NCI-H345 (cell line): Measurements from ENCODE around the gene KRTAP3-3.

Experiments used
- DNase-seq: peaks from one replicate; lab custom pipeline; 2025; lab: John Stamatoyannopoulos, UW

The KRTAP3-3 gene

DNA sequence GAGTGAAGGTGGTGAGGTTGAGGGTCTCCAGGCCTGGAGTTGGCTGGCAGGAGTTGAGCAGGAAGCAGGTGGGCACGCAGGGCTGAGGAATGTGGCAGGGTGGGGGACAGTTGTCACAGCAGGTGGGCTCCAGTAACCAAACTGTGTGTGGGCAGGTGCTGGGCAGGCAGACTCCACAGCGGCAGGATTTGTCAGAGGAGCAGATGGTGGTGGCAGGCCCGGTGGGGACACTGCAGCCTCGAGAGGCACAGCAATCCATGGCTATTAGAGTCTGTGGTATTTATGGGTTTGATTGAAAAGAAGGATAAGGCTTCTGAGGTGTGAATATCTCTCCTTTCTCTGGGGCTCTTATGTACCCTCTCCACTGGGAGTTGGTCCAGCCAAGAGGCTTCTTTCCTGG, at the start of gene KRTAP3-3:
Gene KRTAP3-3 (minus strand): TSS at position 326 of the 400 bp plus-strand sequence. CDS start 67 bp downstream, at position 259.
- DNase-seq: no peak

GRCh38 chr17:41042953-41043352, 49.0 kb upstream of the KRTAP3-3 start:
- DNase-seq: no peak

DNA sequence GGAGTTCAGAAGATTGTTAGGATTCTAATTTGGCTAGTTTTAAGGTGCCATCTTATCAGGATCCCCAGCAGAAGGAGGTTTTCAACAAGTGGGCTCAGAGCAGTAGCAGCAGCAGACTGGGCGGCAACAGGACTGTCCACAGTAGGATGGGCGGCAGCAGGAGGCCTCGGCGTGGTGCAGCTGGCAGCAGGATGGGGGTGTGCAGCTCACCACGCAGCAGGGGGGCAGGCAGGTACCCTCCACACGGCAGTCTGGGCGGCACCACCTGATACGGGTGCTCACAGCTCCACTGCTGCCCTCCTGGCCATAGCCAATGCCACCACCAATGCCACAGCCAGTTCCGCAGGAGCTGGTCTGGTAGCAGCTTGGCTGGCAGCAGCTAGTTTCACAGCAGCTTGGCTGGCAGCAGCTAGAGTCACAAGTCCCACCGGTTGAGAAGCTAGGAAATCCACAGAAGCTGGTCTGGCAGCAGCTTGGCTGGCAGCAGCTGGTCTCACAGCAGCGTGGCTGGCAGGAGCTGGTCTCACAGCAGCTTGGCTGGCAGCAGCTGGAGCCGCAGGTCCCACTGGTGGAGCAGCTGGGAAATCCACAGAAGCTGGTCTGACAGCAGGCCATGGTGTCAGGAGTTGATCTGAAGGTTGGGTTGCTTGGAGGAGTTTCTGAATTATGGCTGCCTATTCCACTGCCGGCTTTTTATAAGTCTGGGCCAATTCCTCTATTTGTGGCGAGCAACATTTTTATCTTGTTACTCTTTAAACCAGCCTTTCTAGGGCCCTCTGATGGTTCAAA, 47.0 kb upstream of the KRTAP3-3 start, which contains the start of gene KRTAP1-1:
Gene KRTAP1-1 (minus strand): TSS at position 668 of the 789 bp plus-strand sequence. CDS start 53 bp downstream, at position 615.
- DNase-seq: peak; percentile 31

- no peak for DNase-seq
Measured at GRCh38 chr17:41037853-41038350, 43.9 kb upstream of the KRTAP3-3 start.

- peak; percentile 24 for DNase-seq
Measured at GRCh38 chr17:41034346-41034935, 40.5 kb upstream of the KRTAP3-3 start, which contains the start of gene KRTAP1-3. Gene KRTAP1-3, minus strand, starts transcription at chr17:41034874. Its CDS starts 53 bp downstream, at chr17:41034821.

- no peak for DNase-seq
Measured at GRCh38 chr17:41029633-41030245, 35.8 kb upstream of the KRTAP3-3 start, which contains the start of gene KRTAP1-4. Gene KRTAP1-4, minus strand, starts transcription at chr17:41030195. Its CDS starts 117 bp downstream, at chr17:41030078.

GRCh38 chr17:41026715-41027471, 32.9 kb upstream of the KRTAP3-3 start, which contains the start of gene KRTAP1-5:
Gene KRTAP1-5, minus strand, starts transcription at chr17:41027208. Its CDS starts 53 bp downstream, at chr17:41027155.
- DNase-seq: no peak

DNA sequence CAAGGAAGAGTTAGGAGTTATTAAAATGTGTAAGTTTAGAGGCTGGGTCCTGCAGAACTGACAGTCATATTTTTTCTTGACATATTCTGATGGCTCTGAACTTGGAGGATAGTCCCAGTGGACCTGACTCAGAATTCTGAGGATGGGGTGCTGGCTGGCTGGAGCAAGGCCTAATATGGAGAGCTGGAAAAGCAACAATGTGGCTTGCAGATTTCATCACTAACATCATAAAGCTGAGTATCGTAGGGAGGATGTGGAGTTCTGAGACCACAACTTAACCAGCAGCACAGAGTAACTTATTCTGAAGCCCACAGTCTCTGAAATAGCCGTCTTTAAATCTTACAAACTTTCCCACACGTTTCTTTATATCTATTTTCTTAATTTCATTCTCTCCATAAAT, 30.7 kb upstream of the KRTAP3-3 start:
- DNase-seq: no peak

- no peak for DNase-seq
Measured at GRCh38 chr17:41020336-41020735, 26.4 kb upstream of the KRTAP3-3 start.

DNA sequence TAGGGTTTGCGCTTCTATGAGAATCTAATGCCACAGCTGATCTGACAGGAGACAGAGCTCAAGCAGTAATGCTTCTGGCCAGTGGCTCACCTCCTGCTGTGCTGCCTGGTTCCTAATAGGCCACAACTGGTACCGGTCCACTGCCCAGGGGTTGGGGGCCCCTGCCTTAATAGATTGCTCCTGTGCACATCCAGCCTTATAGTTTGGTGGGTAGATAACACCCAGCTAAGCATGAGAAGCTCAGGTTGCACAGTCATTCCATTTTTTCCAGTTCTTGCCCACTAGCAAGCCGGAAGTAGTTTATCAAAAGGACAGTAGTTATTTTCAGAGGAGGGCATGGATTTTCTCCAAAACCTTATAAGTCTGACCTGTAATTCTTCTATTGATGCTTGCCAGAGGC, 25.5 kb upstream of the KRTAP3-3 start:
- DNase-seq: no peak

DNA sequence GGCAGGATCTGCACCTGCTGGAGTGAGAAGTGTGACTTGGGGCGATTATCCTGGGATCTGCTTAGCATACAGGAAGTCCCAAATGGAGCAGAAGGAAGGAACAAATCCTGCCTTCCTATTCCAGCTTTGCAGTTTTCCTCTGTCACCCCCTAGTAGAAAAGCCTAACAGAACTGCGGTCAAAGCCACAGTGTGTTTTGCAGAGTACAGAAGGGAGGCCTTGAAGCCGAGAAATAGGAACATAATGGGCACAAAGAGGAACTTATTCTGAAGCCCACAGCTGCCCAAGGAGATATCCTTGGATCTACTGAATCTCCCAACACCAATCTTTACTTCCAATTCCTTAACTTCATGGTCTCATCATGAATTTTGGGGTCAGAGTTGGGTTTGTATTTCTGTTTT, 24.6 kb upstream of the KRTAP3-3 start:
- DNase-seq: no peak

DNA sequence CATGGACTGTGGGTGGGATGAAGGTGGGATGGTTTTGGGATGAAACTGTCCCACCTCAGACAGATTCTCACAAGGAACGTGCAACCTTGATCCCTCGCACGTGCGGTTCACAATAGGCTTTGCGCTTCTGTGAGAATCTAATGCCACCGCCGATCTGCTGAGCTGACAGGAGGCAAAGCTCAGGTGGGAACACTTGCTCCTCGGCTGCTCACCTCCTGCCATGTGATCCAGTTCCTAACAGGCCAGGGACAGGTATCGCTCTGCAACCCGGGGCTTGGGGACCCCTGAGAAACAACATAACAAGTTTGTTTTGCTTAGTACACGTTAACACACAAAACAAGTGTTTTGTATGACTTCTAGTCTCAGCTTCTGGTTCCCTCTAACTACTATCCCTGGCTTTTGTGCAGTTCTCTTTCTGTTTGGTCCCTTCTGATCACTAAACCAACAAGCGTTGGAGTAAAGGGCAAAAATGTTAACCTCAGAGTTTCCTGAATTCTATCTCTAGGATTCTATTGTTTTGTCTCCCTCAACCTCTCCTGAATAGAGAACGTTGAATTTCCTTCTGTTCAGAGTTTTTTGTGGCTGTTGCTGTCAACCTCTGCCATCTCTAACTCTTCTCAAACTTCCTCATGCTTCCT, 22.7 kb upstream of the KRTAP3-3 start:
- no peak for DNase-seq

DNA sequence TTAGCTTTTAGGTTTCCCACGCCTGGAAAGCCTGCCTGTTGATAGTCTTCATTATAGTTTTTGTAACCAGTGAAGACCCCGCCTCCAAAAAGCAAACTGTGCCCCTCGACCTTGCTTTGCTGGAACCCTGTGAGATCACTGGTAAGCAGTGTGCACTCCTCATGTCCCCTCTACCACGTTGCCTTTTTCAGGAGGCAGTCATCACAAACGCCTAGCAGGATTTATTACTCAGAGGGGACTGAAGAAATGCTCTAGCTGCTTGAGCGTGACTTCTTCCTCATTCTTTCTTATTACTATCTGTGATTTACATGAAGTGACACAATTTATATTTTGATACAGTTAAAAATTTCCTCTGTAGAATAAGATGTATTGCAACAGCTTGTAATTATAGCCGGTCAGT, 21.5 kb upstream of the KRTAP3-3 start:
- DNase-seq: no peak

GRCh38 chr17:41013606-41014005, 19.6 kb upstream of the KRTAP3-3 start:
- no peak for DNase-seq

DNA sequence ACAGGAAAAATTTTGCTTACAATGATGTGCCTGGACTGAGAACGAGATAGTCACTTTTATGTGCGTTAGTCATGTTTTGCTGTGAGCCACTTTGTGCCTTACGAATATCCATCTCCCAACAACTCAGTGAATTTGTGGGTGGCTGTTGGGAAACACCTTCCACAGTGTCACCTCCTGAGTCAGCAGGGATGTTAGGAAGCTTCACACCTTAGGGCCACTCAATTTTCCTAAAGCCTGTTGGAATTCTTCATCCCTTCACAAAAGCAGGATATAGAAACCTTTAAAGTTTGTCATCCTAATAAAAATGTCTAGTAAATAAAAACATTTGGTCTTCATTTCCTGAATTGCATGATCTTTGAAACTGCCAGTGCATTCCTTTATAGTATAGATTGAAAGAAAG, 19.2 kb upstream of the KRTAP3-3 start:
- DNase-seq: no peak

GRCh38 chr17:41012326-41013120, 18.6 kb upstream of the KRTAP3-3 start:
- no peak for DNase-seq

DNA sequence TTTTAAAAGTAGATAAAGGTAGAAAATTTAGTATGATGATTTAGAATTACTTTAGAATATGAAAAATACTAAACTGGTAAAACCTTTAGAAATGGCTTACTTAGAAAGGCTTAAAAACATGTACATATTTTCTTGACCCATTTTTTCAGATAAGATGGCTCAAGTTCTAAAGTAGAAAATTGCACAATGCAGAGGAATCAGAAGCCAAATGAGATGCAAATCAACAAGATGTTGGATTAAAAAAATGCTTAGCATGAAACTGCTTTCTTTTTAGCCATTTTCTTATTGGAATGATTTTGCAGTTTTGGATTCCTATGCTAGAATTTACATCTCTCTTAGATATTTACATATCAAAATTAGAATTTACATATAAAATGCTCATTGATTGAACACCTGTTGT, 16.5 kb upstream of the KRTAP3-3 start:
- DNase-seq: no peak

- no peak for DNase-seq
Measured at GRCh38 chr17:41009936-41010335, 16.0 kb upstream of the KRTAP3-3 start.

- DNase-seq: peak; percentile 51
Measured at GRCh38 chr17:41009301-41009760, 15.4 kb upstream of the KRTAP3-3 start.

- DNase-seq: peak; percentile 79
Measured at GRCh38 chr17:41008811-41009210, 14.8 kb upstream of the KRTAP3-3 start, which contains the start of gene KRTAP3-1. Gene KRTAP3-1, minus strand, starts transcription at chr17:41009128. Its CDS starts 54 bp downstream, at chr17:41009074.
